Fibroblast of the aortic adventitia (primary cell): ENCODE results near the gene ZNF652. TPM values are rescaled to one million over a fixed set of nuclear protein-coding genes. Genes with fewer than 3 reads are reported as not detected.

Experiments used
- DNase-seq: peaks from one replicate; pipeline ENCODE4 v3.0.0-alpha.2; 2010; ENCODE audit warnings: low read depth
- H3K4me3 ChIP-seq: 2 replicates; pipeline ENCODE4 v1.5.1; 2011; ENCODE audit warnings: low read depth, mild to moderate bottlenecking, control low read depth, low read length, moderate library complexity
- total RNA-seq: library from RNA; depleted of rRNA; stranded (reverse); fragments of >200 nt; gene quantifications from 2 replicates; pipeline ENCODE4 v1.2.3, GENCODE V29; 2012; ENCODE audit warnings: low replicate concordance
- TF ChIP-seq, protein P1 (sequence below): IDR thresholded peaks from 2 replicates; pipeline ENCODE4 v1.5.1; 2011; ENCODE audit warnings: mild to moderate bottlenecking, low read length, control low read depth, inconsistent platforms; ENCODE audit not compliant: insufficient read depth

ZNF652 gene
- total RNA-seq, 1 donor: 25.6 TPM

DNA sequence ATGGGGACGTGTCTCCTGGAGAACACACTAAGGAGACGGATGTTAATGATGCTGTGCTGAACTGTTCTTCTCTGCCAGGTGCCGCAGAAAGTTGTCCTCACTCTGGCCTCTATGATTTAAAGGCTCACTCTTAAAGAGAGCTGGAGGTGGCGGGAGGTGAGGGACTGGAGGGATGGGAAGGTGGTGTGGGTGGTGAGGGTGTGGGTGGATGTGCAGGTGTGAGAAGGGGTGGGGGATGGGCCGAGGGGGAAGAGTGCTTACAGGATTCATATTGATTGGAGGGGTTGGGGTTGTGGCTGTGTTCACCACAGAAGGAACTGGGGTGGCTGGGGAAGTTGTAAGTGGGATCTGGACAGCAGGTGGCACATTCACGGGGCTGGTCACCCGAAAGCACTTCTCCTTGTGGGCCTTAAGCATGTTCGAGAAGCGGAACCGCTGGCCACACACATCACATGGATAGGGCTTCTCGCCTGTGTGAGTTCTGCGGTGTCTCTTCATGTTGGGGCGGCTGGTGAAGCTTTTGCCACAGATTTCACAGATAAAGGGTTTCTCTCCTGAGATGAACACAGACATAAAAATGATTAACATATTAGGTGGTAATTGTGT is 63.6 kb downstream of the ZNF652 start:
- TF ChIP-seq, protein P1, sequence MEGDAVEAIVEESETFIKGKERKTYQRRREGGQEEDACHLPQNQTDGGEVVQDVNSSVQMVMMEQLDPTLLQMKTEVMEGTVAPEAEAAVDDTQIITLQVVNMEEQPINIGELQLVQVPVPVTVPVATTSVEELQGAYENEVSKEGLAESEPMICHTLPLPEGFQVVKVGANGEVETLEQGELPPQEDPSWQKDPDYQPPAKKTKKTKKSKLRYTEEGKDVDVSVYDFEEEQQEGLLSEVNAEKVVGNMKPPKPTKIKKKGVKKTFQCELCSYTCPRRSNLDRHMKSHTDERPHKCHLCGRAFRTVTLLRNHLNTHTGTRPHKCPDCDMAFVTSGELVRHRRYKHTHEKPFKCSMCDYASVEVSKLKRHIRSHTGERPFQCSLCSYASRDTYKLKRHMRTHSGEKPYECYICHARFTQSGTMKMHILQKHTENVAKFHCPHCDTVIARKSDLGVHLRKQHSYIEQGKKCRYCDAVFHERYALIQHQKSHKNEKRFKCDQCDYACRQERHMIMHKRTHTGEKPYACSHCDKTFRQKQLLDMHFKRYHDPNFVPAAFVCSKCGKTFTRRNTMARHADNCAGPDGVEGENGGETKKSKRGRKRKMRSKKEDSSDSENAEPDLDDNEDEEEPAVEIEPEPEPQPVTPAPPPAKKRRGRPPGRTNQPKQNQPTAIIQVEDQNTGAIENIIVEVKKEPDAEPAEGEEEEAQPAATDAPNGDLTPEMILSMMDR: no peak
- no peak for DNase-seq
- no peak overlapping the region for H3K4me3 ChIP-seq

DNA sequence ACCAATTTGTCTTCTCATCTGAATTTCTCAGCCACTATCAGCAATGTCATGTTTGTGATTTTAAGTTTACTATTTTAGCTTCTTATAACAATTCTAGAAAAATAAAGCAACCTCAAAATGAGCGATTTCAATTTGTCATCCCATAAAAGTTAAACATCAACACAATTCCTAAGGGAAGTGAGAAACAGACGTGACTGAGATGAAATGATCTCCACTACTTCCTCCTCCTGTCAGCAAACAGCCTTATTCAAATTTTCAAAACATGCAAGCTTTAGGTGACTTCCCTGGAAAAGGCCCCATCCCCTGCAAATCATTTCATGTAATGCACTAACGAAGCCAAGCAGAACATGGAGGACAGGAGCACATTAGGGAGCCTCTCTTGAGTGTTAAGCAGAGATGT is 64.9 kb downstream of the ZNF652 start:
- H3K4me3 ChIP-seq: no peak overlapping the region
- TF ChIP-seq, protein P1: no peak
- DNase-seq: no peak

DNA sequence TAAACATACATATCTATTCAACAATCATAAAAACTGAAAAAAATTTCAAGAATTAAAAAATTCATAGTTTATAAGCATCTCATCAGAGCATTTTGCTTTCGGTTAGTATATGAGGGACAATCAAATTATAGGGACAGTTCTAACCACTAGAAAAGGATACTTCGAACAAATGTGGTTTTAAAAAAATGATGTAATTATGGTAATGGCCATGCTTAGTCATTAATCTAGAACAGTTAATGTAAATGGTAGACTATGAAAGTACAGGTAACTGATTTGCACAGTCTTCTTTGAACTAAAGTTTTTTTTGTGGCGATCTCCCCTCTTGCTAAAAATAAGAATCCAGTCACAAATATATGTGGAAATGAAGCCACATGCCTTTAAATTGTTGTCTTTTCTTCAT is 67.9 kb downstream of the ZNF652 start:
- TF ChIP-seq, protein P1: no peak
- no peak for DNase-seq
- H3K4me3 ChIP-seq: no peak overlapping the region

DNA sequence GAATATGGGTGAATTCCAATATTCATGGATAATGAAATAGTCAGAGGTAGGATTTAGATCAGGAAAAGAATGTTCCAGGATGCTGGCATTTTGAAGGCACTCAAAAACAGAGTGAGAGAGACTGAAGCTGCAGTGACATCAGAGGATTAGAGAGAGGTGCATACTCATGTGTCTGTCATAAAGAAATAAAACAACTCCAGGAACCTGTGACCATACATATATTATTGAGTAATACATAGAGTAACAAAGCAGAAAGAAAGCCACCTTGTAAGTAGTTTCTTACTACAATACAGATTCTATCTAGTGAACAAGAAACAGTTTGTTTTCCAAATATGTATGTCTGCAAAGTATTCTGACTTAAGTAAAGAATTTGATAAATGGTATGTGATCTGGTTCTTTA is 69.1 kb downstream of the ZNF652 start:
- no peak for DNase-seq
- TF ChIP-seq, protein P1: no peak
- no peak overlapping the region for H3K4me3 ChIP-seq

DNA sequence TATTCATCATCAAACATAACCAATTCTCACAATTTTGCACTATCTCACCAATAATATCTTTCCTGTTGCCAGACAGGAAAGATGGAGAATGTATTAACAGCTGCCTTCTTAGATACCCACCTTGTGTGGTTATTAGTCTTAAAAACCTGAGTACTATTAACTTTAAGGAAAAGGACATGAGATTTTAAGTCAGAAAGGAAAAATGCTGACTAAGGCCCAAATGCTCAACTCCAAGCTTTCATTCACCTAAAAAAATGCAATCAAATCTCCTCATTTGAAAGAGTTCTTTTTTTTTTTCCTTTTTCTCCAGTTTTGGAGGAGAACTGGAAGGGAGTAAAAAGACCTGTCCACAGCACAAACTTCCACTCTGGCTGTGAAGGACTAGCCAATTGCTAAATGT is 70.1 kb downstream of the ZNF652 start:
- DNase-seq: no peak
- H3K4me3 ChIP-seq: no peak overlapping the region
- TF ChIP-seq, protein P1: no peak

DNA sequence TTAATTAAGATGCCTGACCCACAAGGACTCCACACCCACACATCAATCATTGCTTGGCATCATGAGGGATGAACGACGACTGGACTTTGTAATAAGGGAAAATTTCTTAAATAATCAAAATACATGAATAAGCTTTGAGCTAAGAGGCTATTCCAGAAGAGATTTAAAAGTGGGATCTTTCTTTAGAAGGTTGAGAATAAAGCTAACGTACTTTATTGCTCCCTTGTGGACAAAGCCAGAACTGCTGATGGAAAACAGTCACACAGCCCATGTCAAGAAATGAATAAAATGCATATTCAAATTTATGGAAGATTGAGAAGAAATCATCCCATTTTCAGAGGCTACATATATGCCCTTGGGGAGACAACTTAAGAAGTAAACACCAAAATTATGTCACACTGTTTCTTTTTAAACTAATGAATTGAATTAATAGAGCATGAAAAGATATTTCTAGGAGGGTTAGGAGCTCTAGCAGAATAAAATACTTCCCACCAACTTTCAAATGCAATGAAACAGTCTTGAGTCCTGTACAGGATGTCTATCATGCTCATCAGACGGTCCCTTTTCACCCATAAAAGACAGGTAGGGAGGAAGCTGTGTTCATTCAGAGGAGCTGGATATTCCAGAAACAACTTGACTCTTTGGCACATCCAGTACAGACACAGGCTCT is 71.2 kb downstream of the ZNF652 start:
- peak; percentile 53 for DNase-seq
- TF ChIP-seq, protein P1: peak; percentile 85
- H3K4me3 ChIP-seq: no peak overlapping the region

DNA sequence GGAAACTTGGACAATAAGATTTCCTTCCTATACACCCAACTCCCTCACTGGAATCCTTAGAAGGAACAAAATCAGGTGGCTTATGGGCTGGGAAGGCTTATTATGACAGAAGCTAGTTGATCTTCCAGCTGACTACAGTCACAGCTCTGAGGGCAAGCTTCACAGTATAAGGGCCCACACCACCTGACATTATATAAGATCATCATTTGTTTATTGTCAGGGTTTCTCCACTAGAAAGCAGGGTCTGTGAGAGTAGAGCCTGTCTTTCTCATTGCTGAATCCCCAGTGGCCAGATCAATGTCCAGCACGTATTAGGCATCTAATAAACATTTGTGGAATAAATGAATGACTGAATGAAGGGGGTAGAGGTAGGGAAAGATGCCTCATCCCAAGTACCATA is 73.7 kb downstream of the ZNF652 start:
- no peak for DNase-seq
- TF ChIP-seq, protein P1: no peak
- no peak overlapping the region for H3K4me3 ChIP-seq
